DND-41 (cell line): ENCODE results near the gene GBE1.

Source experiments
- CTCF ChIP-seq: IDR thresholded peaks from 2 replicates; pipeline ENCODE4 v1.5.1; 2012; ENCODE audit warnings: borderline replicate concordance, low read length, moderate library complexity, mild to moderate bottlenecking; ENCODE audit not compliant: poor library complexity, severe bottlenecking; ENCODE audit errors: extremely low read depth
- EZH2 ChIP-seq: IDR thresholded peaks from 3 replicates; pipeline ENCODE4 v1.6.1; 2012; ENCODE audit warnings: borderline replicate concordance, low read depth, mild to moderate bottlenecking, moderate library complexity, low read length, inconsistent platforms; ENCODE audit not compliant: severe bottlenecking

- TF ChIP-seq CTCF (no peak), EZH2 (no peak)
Measured at GRCh38 chr3:81674690-81675089, 86.8 kb downstream of the GBE1 start.
